Tibial nerve (tissue), 4 donors: Measurements from ENCODE around the gene AZIN2. TPM values are rescaled to one million over a fixed set of nuclear protein-coding genes. Genes with fewer than 3 reads are reported as not detected.

Experiments used
- DNase-seq, 2 donors: peaks; one replicate each; pipeline ENCODE4 v3.0.0-alpha.2; 2019; ENCODE audit warnings: low spot score in 2 of 2
- H3K27ac ChIP-seq, 4 donors: fragments of 200-600 bp; sonication (generic) in 3 of 4; one replicate each; pipeline ENCODE4 v1.5.1; 2017 to 2019; ENCODE audit warnings: mild to moderate bottlenecking in 1 of 4
- H3K27me3 ChIP-seq, 2 donors: fragments of 200-600 bp; sonication (generic) in 1 of 2; one replicate each; pipeline versions ENCODE4 v1.5.1 to v1.6.0; 2017 to 2019
- H3K36me3 ChIP-seq, 3 donors: fragments of 200-600 bp; sonication (generic); one replicate each; pipeline ENCODE4 v1.5.1; 2018 to 2019
- H3K4me1 ChIP-seq, 4 donors: fragments of 200-600 bp; sonication (generic) in 3 of 4; one replicate each; pipeline ENCODE4 v1.5.1; 2017 to 2019
- H3K4me3 ChIP-seq, 4 donors: fragments of 200-600 bp; sonication (generic) in 3 of 4; one replicate each; pipeline ENCODE4 v1.5.1; 2017 to 2019; ENCODE audit warnings: mild to moderate bottlenecking in 1 of 4, moderate library complexity in 1 of 4
- H3K9me3 ChIP-seq, 4 donors: fragments of 200-600 bp; sonication (generic) in 3 of 4; one replicate each; pipeline ENCODE4 v1.5.1; 2017 to 2019
- CTCF ChIP-seq, 5 experiments: fragments of 200-600 bp in 3 of 5; fragments of 450-650 bp in 2 of 5; sonication (generic) in 3 of 5; IDR thresholded peaks; one replicate each; pipeline ENCODE4 v1.5.1; 2016 to 2019; ENCODE audit warnings: antibody characterized with exemption in 5 of 5, mild to moderate bottlenecking in 3 of 5, moderate library complexity in 2 of 5
- EP300 ChIP-seq, 2 donors: sonication (generic); formaldehyde crosslinking; IDR thresholded peaks; one replicate each; pipeline ENCODE4 v1.6.1; 2017; ENCODE audit warnings: antibody characterized with exemption in 2 of 2, mild to moderate bottlenecking in 1 of 2
- POLR2A ChIP-seq, 2 donors: fragments of 450-650 bp; IDR thresholded peaks; one replicate each; pipeline ENCODE4 v1.6.1; 2017; ENCODE audit warnings: antibody characterized with exemption in 2 of 2, mild to moderate bottlenecking in 2 of 2, moderate library complexity in 2 of 2
- WGBS, 2 donors: methylation state at CpG; one replicate each; pipeline ENCODE4 v1.1.5; 2018; 5-methylcytosine and 5-hydroxymethylcytosine counted together
- total RNA-seq, 4 donors: library from RNA; depleted of rRNA; stranded (reverse); fragments of >200 nt; gene quantifications; one replicate each; pipeline ENCODE4 v1.1.0, GENCODE V29; 2016

The AZIN2 gene
- total RNA-seq, 4 donors from 2014 or later, result 3.3 to 8.6 (median 6.3) TPM

GRCh38 chr1:33081554-33082305, 777 bp downstream of the AZIN2 start:
- DNase-seq, result no peak
- H3K4me1 ChIP-seq, result peaks cover 0 to 36% (median 10%) of the 10 kb centered on the region in 4 donors
- TF ChIP-seq EP300 (IDR thresholded peaks at IDR 0.05) (no peak), POLR2A (IDR thresholded peaks at IDR 0.05) (no peak), CTCF (IDR thresholded peaks at IDR 0.05) (no peak)
- WGBS, 2 donors, result 6 to 10% methylated on average over 25 to 35 of the region's 35 CpGs
- H3K27me3 ChIP-seq, result no peaks in the 10 kb centered on the region
- H3K36me3 ChIP-seq, result no peaks in the 10 kb centered on the region
- peak overlapping the region in 2 of 4 donors; percentile 40 to 81 for H3K27ac ChIP-seq
- peak overlapping the region; percentile 37 to 90 (median 60) for H3K4me3 ChIP-seq
- no peaks in the 10 kb centered on the region for H3K9me3 ChIP-seq

- no peaks in the 10 kb centered on the region for H3K27me3 ChIP-seq
- no peak overlapping the region for H3K27ac ChIP-seq
- TF ChIP-seq POLR2A (IDR thresholded peaks at IDR 0.05) (no peak), CTCF (IDR thresholded peaks at IDR 0.05) (no peak), EP300 (IDR thresholded peaks at IDR 0.05) (no peak)
- H3K9me3 ChIP-seq, result no peaks in the 10 kb centered on the region
- H3K36me3 ChIP-seq, result no peaks in the 10 kb centered on the region
- peaks cover 0 to 36% (median 10%) of the 10 kb centered on the region in 4 donors for H3K4me1 ChIP-seq
- 65 to 66% methylated on average over 6 of the region's 6 CpGs for WGBS, 2 donors
- no peak overlapping the region for H3K4me3 ChIP-seq
- DNase-seq, result no peak
These were observed 1.7 kb downstream of the AZIN2 start for GRCh38 chr1:33082575-33083108.

- 72 to 96% methylated on average over 4 of the region's 4 CpGs for WGBS, 2 donors
- H3K36me3 ChIP-seq, result peaks cover 0 to 6% (median 0%) of the 10 kb centered on the region in 3 donors
- H3K27ac ChIP-seq, result no peak overlapping the region
- TF ChIP-seq EP300 (IDR thresholded peaks at IDR 0.05), result no peak
- TF ChIP-seq CTCF (IDR thresholded peaks at IDR 0.05), result no peak
- no peak for TF ChIP-seq POLR2A (IDR thresholded peaks at IDR 0.05)
- H3K9me3 ChIP-seq, result no peaks in the 10 kb centered on the region
- peaks cover 0 to 31% (median 10%) of the 10 kb centered on the region in 4 donors for H3K4me1 ChIP-seq
- no peak overlapping the region for H3K4me3 ChIP-seq
- no peak for DNase-seq
- H3K27me3 ChIP-seq, result no peaks in the 10 kb centered on the region
These were observed 4.4 kb downstream of the AZIN2 start for GRCh38 chr1:33085332-33085731.

GRCh38 chr1:33086384-33086850, 5.5 kb downstream of the AZIN2 start:
- H3K4me3 ChIP-seq, result no peak overlapping the region
- H3K36me3 ChIP-seq, result peaks cover 0 to 6% (median 0%) of the 10 kb centered on the region in 3 donors
- TF ChIP-seq CTCF (IDR thresholded peaks at IDR 0.05) (peak; percentile 49 to 88 (median 69)), EP300 (IDR thresholded peaks at IDR 0.05) (peak in 1 of 2 donors; percentile 15), POLR2A (IDR thresholded peaks at IDR 0.05) (no peak)
- H3K27ac ChIP-seq, result no peak overlapping the region
- peaks cover 0 to 23% (median 9%) of the 10 kb centered on the region in 4 donors for H3K4me1 ChIP-seq
- peak; percentile 62 to 84 for DNase-seq
- no peaks in the 10 kb centered on the region for H3K9me3 ChIP-seq
- WGBS, 2 donors, result 23 to 28% methylated on average over 9 to 12 of the region's 12 CpGs
- H3K27me3 ChIP-seq, result no peaks in the 10 kb centered on the region

- Histone ChIP-seq H3K27me3 (no peaks in the 10 kb centered on the region), H3K27ac (no peak overlapping the region), H3K4me1 (peaks cover 0 to 10% (median 0%) of the 10 kb centered on the region in 4 donors), H3K4me3 (no peak overlapping the region), H3K36me3 (peaks cover 0 to 6% (median 0%) of the 10 kb centered on the region in 3 donors), H3K9me3 (no peaks in the 10 kb centered on the region)
- 74 to 76% methylated on average over 6 of the region's 6 CpGs for WGBS, 2 donors
- TF ChIP-seq EP300 (IDR thresholded peaks at IDR 0.05) (no peak), POLR2A (IDR thresholded peaks at IDR 0.05) (no peak), CTCF (IDR thresholded peaks at IDR 0.05) (no peak)
- no peak for DNase-seq
These were observed 6.7 kb downstream of the AZIN2 start for GRCh38 chr1:33087677-33088076.
